Ascending aorta (tissue), 2 donors: ENCODE results near the gene NPTXR. TPM values are rescaled to one million over a fixed set of nuclear protein-coding genes. Genes with fewer than 3 reads are reported as not detected.

ENCODE experiments used
- DNase-seq, 2 donors: peaks; one replicate each; pipeline ENCODE4 v3.0.0-alpha.2; 2019; ENCODE audit warnings: low spot score in 2 of 2
- H3K27ac ChIP-seq, 2 donors: fragments of 200-600 bp; sonication (generic); one replicate each; pipeline ENCODE4 v1.5.1; 2016 to 2017; ENCODE audit warnings: mild to moderate bottlenecking in 1 of 2
- H3K27me3 ChIP-seq: fragments of 200-600 bp; sonication (generic); one replicate; pipeline ENCODE4 v1.5.1; 2017
- H3K36me3 ChIP-seq, 2 donors: fragments of 200-600 bp; sonication (generic); one replicate each; pipeline ENCODE4 v1.5.1; 2016
- H3K4me1 ChIP-seq, 2 donors: fragments of 200-600 bp; sonication (generic); one replicate each; pipeline ENCODE4 v1.5.1; 2016 to 2017; ENCODE audit warnings: mild to moderate bottlenecking in 1 of 2
- H3K4me3 ChIP-seq, 2 donors: fragments of 200-600 bp; sonication (generic); one replicate each; pipeline ENCODE4 v1.5.1; 2016 to 2017; ENCODE audit warnings: mild to moderate bottlenecking in 1 of 2
- H3K9me3 ChIP-seq, 2 donors: fragments of 200-600 bp; sonication (generic); one replicate each; pipeline ENCODE4 v1.5.1; 2016
- CTCF ChIP-seq, 3 experiments: fragments of 200-600 bp in 2 of 3; fragments of 450-650 bp in 1 of 3; sonication (generic) in 2 of 3; IDR thresholded peaks; one replicate each; pipeline ENCODE4 v1.5.1; 2016 to 2019; ENCODE audit warnings: antibody characterized with exemption in 3 of 3, mild to moderate bottlenecking in 1 of 3, moderate library complexity in 1 of 3
- intact Hi-C: fragments of 100-400 bp; cut with DNase I; formaldehyde crosslinking; loops from one replicate; pipeline ENCODE4 v1.15.1; 2023
- total RNA-seq: library from RNA; depleted of rRNA; stranded (reverse); fragments of >200 nt; gene quantifications from one replicate; pipeline ENCODE4 v1.1.0, GENCODE V29; 2016

NPTXR gene
- total RNA-seq, 1 donor from 2014 or later = 46.3 TPM

GRCh38 chr22:38802671-38803121 is 41.1 kb downstream of the NPTXR start:
- H3K27me3 ChIP-seq = no peaks in the 10 kb centered on the region
- no peaks in the 10 kb centered on the region for H3K9me3 ChIP-seq
- peak overlapping the region in 1 of 2 donors; percentile 19 for H3K27ac ChIP-seq
- intact Hi-C loops = loop anchor here (2.0 kb wide), 1 partner anchor 14 kb away; no protein-coding TSS in a partner anchor
- H3K36me3 ChIP-seq = no peaks in the 10 kb centered on the region
- no peak for TF ChIP-seq CTCF (IDR thresholded peaks at IDR 0.05)
- no peak overlapping the region for H3K4me3 ChIP-seq
- DNase-seq = peak in 1 of 2 donors; percentile 88
- H3K4me1 ChIP-seq = peaks cover 0 to 3% of the 10 kb centered on the region in 2 donors

DNA sequence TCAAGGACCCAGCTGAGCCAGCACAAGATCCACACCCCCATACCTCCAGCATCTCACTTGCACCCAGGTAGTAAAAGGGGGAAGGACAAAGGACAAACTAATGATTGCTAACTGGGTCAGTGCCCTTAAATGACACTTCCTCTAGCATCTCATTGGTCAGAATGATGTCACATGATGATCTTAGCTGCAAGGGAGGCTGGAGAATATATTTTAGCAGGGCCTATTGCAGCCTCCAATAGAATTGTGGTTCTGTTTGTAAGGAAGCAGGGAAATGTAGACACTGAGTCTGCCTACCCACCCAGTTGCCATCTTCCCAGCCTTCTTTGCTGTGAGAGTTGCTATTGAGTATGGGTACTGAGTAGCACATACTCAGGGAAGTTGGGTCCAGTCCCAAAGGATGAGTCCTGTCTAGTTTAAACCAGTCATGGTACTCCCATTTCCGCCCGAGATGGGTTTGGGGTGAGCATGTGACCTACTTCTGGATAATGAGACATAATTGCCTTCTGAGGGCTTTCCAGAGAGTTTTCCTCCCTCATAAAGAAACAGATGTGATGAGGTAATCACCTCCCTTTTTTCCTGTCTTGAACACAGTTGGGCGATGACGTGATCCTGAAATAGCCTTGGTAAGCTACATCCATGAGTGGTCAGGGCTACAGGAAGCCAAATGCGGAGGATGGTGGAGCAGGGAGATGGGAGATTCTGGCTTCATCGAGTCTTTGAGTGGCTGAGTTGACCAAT is 44.4 kb downstream of the NPTXR start:
- no peak overlapping the region for H3K4me3 ChIP-seq
- H3K36me3 ChIP-seq = no peaks in the 10 kb centered on the region
- H3K4me1 ChIP-seq = peaks cover 0 to 3% of the 10 kb centered on the region in 2 donors
- H3K27me3 ChIP-seq = no peaks in the 10 kb centered on the region
- H3K27ac ChIP-seq = no peak overlapping the region
- TF ChIP-seq CTCF (IDR thresholded peaks at IDR 0.05) = no peak
- no peaks in the 10 kb centered on the region for H3K9me3 ChIP-seq
- intact Hi-C loops = no loop called here
- DNase-seq = no peak

DNA sequence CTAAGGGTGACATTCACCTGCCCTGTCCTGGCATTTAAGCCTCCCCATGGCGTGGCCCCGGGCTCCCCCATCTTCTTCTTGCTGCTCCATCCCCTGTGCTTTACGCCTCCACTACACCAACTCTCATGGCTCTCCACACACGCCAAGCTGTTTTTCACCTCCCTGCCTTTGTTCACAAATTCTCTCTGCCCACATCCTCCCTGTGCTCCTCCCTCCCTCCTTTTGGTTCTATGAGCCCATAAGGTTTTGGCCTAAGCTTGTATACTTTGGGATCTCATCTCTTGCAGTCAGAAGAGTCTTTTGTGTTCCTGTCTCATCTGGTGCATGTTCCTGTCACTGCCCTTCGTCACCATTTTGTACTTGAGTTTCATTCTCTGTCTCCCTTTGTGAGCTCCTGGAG is 45.3 kb downstream of the NPTXR start:
- Histone ChIP-seq H3K9me3 (no peaks in the 10 kb centered on the region), H3K4me1 (peaks cover 0 to 3% of the 10 kb centered on the region in 2 donors), H3K4me3 (no peak overlapping the region), H3K36me3 (no peaks in the 10 kb centered on the region), H3K27ac (no peak overlapping the region), H3K27me3 (no peaks in the 10 kb centered on the region)
- TF ChIP-seq CTCF (IDR thresholded peaks at IDR 0.05) = no peak
- intact Hi-C loops = no loop called here
- no peak for DNase-seq

DNA sequence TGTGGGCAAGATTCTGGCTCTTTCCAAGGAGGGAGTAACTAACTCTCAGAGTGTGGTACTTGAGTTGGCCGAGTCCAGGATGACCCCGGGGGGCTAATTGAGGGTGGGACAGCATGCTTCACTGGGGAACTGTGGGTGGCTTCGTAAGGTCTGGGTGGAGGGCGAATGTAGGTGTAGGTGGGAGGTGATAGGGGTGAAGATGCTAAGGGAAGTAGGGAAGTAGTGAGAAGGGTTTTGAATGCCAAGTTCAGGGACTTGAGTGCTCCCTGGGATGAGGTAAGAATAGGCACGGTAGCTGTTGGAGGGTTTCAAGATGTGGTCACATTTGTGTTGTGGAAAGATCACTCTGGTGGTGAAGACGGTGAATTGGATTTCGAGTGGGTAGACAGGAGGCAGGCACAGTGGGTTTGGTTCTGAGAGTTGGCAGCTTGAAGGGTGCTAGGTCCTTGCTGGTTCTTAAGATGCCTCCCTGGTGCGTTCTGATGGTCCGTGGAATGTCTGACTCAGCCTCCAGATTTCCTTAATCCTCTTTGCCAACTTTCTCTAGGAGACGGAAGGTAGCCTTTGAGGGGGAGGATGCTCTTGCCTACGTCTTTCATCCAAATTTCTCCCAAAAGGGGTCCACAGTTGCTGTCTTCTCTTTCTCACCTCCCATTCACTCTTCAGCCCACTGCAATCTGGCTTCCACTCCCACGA is 47.4 kb downstream of the NPTXR start:
- DNase-seq = no peak
- Histone ChIP-seq H3K4me1 (peaks cover 0 to 3% of the 10 kb centered on the region in 2 donors), H3K27me3 (no peaks in the 10 kb centered on the region), H3K36me3 (no peaks in the 10 kb centered on the region), H3K9me3 (no peaks in the 10 kb centered on the region), H3K4me3 (no peak overlapping the region), H3K27ac (no peak overlapping the region)
- TF ChIP-seq CTCF (IDR thresholded peaks at IDR 0.05) = no peak
- intact Hi-C loops = no loop called here

- Histone ChIP-seq H3K9me3 (no peaks in the 10 kb centered on the region), H3K36me3 (peaks cover 0 to 2% of the 10 kb centered on the region in 2 donors), H3K27ac (no peak overlapping the region), H3K4me1 (peaks cover 0 to 3% of the 10 kb centered on the region in 2 donors), H3K27me3 (no peaks in the 10 kb centered on the region), H3K4me3 (no peak overlapping the region)
- no peak for DNase-seq
- TF ChIP-seq CTCF (IDR thresholded peaks at IDR 0.05) = no peak
- intact Hi-C loops = loop anchor here (2.0 kb wide), 2 partner anchors 39 to 47 kb away; no protein-coding TSS in a partner anchor
These were observed 48.3 kb downstream of the NPTXR start for GRCh38 chr22:38795569-38795968.
